Right renal cortex interstitium (tissue), 3 donors: ENCODE results near the gene HIPK1. TPM values are rescaled to one million over a fixed set of nuclear protein-coding genes. Genes with fewer than 3 reads are reported as not detected.

ENCODE experiments used
- DNase-seq, 3 donors: peaks; one replicate each; pipeline ENCODE4 v3.0.0-alpha.2; 2013; ENCODE audit warnings: low read depth in 3 of 3, low spot score in 2 of 3
- polyA plus RNA-seq, 3 donors: library from polyadenylated mRNA; unstranded; fragments of 120-200 nt; gene quantifications; one replicate each; pipeline ENCODE4 v1.2.1, GENCODE V29; 2013; ENCODE audit not compliant: insufficient read length in 3 of 3

Gene HIPK1
- polyA plus RNA-seq, 3 donors, result 44.7 to 48.1 (median 47.4) TPM

DNA sequence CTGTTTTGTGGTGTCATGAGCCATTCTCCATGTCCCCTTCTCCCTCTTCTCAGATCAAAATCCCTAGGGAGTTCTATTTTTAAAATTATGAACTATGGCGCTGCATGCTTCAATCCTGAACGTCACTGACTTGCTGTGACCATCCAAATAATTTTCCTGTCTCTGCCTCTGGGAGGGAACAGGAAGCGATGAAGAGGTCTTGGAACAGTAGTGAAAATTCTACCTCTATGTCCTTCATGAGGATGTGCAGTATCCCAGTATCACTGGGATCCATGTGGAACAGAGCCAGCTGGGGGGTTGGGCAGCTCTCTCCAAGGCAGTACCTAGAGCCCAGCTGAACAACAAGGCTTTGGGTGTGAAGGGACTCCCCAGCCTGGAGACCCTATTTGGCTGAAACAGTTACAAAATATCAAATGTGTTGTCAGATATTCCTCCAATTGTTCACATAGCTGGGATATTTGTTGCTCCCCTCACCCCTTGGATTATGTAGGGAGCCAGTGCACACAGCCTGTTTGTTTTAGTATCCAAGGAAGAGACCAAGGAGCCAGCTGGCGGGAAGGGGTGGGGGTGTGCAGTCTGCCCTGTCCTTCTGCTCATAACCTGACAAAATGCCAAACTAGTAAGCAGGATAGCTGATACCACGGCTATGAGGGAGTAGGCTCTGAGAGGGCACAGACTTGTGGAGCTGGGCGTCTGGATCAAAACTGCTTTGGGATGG, 16.4 kb upstream of the HIPK1 start:
- DNase-seq, result no peak

DNA sequence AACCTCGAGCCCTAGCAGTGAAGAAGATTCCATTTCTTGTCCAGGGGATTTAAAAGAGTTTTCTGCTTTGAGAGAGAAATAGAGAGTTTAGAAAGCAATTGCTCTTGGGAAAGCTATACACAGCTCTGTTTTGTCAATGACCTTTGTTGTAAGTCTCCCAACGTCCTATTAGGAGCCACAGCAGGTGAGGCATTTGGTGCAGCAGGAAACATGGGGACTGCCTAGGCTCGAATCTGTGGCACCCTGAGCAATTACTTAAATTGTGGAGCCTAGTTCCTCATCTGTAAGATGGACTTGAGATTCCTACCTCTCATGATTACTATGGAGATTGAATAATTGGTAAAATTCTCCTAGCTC, 15.8 kb upstream of the HIPK1 start:
- DNase-seq, result no peak

DNA sequence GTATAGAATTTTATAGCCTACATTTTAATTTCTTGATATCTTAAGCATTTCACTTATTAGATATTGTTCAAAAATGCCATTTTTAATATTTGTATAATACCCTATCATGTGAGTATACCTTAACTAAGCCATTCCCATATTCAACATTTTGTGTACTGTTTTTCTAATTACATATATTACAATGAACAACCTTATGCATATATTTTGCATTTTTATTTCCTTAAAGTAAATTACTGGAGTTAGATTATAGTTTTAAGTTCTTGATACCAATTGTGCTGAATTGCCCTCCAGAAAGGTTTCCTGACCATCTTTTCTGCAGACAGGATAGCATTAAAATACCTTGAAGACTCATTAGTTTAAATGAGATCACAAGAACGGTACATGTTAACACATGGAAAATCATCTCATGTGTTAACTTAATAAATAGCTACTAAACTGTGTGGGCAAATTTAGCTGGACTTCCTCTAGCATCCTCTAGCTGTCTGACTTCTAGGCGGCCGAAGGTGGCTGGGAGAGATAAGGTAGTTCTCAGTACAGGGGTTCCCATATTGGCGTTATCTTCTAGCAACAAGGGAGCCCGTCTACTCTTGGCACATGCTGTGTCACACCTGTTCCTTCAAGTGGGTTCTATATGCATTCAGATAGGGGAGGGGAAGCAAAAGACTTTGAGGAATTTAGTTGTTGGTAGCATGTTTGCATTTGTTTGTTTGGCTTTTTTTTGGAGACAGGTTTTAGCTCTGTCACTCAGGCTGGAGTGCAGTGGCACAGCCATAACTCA, 15.0 kb upstream of the HIPK1 start:
- DNase-seq, result no peak

DNA sequence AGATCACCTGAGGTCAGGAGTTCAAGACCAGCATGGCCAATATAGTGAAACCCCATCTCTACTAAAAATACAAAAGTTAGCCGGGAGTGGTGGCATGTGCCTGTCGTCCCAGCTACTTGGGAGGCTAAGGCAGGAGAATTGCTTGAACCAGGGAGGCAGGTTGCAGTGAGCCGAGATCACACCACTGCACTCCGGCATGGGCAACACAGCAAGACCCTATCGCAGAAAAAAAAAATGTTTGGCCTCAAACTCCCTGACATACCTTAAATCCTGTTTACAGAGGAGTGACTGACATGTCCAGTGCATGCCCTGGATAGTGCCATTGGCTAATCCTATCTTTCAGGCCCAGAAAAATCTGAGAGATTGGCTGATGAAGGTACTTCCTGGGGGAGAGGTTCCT, 12.2 kb upstream of the HIPK1 start:
- DNase-seq, result no peak

GRCh38 chr1:113917400-113918082, 11.6 kb upstream of the HIPK1 start:
- no peak for DNase-seq

DNA sequence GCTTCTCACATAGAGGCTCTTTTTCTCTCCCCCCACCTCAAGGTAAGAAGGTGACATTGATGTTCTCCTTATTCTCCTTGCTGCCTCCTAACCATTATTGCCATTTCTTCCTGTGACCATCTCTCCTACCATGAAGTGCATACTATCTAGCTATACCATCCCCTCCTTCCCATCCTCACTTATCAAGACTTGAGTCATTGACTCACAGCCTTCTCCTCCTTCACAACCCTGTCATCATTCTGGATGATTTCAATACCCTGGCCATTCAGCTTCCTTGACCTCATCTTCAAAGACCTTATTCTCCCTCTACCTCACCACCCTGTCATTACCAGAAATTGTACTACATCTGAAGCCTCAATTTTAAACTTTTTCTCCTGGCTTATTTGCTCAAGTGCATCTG, 10.9 kb upstream of the HIPK1 start:
- no peak for DNase-seq

GRCh38 chr1:113922957-113923356, 6.2 kb upstream of the HIPK1 start:
- no peak for DNase-seq

- DNase-seq, result no peak
Measured at GRCh38 chr1:113924473-113924872, 4.7 kb upstream of the HIPK1 start.

- DNase-seq, result no peak
Measured at GRCh38 chr1:113928187-113928930, 765 bp upstream of the HIPK1 start.

- DNase-seq, result peak in 2 of 3 donors; percentile 29 to 33
Measured at GRCh38 chr1:113929750-113930498, 800 bp downstream of the HIPK1 start.

- peak; percentile 34 to 47 (median 45) for DNase-seq
Measured at GRCh38 chr1:113930499-113931161, 1.5 kb downstream of the HIPK1 start.

DNA sequence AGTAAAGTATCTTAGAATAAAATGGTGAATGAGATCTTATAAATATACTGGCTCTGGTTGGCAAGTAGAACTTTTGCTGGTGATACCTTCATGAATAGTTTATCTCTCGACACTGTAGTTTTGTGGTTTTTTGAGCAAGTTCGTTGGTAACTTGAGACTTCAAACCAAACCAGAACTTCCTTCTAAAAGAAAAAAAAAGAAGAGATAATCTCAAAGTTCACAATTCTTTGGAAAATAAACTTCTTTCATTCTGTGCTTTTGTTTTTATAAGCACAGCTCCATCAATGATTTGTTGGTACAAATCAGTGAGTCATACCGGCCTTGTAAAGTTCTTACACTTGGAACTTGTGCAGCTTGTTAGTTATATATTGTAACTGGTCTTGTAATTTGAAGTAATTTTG, 2.3 kb downstream of the HIPK1 start:
- DNase-seq, result no peak

DNA sequence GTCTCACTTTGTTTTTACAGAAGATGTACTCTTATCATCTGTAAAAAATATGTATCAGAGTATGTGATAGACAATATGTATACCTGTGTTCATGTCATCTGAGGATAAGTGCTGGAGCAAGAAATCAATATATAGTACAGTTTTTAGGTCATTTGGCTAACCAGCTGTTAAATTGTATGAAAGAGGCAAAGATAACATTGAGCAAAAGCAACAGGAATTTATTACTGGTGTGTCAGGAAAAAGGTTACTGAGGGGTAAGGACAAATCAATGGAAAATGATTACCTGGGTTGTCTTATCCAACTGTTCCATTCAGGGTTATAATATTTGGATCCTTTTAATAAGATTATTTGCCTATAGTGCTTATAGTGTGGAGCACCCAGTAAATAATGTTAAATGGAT, 4.9 kb downstream of the HIPK1 start:
- no peak for DNase-seq

DNA sequence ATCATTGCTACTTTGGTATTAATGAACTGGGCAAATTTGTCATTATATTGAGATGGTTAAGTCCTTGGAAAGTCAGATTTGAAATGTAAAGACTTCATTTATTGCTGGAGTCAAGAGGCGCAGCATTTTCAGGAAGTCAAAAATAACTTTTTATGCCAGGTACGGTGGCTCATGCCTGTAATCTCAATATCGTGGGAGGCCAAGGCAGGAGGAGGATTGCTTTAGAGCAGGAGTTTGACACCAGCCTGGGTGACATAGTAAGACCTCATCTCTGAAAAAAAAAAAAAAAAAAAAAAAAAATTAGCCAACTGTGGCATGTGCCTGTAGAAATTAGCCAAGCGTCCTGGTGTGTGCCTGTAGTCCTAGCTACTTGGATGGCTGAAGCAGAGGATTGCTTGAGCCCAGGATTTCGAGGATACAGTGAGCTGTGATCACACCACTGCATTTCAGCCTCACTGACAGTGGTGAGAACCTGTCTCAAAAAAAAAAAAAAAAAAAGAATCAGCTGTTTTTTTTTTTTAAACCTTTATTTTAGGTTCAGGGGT, 5.5 kb downstream of the HIPK1 start:
- no peak for DNase-seq

- no peak for DNase-seq
Measured at GRCh38 chr1:113935176-113935575, 6.1 kb downstream of the HIPK1 start.

DNA sequence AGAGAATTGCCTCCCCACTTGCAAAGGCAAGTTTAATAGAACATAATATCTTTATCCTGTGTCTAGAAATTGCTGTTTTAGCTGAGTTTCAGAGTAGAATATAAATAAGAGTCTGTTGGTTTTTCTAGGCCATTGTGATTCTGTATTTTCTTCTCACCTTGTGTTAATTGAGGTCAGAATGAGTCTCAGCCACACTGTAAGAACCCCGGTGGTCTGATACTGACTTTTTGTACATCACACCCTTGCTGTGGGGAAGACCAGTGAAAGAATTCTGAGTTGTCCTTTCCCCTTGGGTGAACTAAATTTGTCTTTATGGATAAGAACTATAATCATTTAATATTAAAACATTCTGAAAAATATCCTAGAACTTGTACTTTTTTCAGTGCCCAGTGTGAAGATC, 6.8 kb downstream of the HIPK1 start:
- no peak for DNase-seq

DNA sequence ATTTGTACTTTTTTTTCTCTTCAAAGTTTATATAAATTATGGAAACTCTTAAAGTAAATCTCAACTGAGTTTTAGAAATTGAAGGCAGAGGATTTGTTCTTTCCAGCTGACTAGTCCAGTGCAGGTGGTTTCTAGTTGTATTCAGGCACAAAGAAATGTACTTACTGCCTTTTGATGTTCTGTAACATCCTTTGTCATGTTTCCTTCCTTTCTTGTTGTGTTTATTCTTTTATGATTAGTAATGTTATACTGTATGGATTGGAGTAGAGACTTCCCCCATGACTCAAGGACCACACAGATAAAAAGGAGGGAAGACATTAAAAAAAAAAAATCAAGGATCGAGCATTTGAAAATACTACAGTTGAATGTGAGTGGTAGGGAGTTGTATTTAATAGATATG, 8.0 kb downstream of the HIPK1 start:
- no peak for DNase-seq

DNA sequence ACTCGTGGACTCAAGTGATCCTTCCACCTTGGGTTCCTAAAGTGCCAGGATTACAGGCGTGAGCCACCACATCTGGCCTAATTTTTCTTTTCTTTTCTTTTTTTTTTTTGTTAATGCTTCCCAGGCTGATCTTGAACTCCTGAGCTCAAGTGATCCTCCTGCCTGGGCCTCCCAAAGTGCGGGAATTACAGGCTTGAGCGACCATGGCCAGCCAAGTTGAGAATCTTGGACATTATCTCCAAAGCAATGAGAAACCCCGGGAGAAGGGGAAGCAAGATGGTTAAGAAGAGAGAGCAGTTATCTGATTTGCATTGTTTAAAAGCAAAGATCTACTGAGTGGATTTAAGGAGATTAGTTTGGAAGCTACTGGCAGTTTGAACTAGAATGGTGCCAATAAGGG, 9.1 kb downstream of the HIPK1 start:
- no peak for DNase-seq

- DNase-seq, result no peak
Measured at GRCh38 chr1:113940365-113941244, 11.5 kb downstream of the HIPK1 start.
